ENCODE data around the gene ALOX12B. TPM values are rescaled to one million over a fixed set of nuclear protein-coding genes. Genes with fewer than 3 reads are reported as not detected.

Gene ALOX12B
- polyA plus RNA-seq, 2 of the 4 experiments (the other 2 are of a cell fraction) = 0.63 to 1.0 TPM

- no peak for TF ChIP-seq EHMT2 (IDR thresholded peaks at IDR 0.05; ENCODE audit: low read depth)
- no peak for TF ChIP-seq PHF8 (IDR thresholded peaks at IDR 0.05; ENCODE audit: borderline replicate concordance, low read depth)
- TF ChIP-seq, protein P1, sequence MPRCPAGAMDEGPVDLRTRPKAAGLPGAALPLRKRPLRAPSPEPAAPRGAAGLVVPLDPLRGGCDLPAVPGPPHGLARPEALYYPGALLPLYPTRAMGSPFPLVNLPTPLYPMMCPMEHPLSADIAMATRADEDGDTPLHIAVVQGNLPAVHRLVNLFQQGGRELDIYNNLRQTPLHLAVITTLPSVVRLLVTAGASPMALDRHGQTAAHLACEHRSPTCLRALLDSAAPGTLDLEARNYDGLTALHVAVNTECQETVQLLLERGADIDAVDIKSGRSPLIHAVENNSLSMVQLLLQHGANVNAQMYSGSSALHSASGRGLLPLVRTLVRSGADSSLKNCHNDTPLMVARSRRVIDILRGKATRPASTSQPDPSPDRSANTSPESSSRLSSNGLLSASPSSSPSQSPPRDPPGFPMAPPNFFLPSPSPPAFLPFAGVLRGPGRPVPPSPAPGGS (IDR thresholded peaks at IDR 0.05) = no peak
- TF ChIP-seq, protein P2, sequence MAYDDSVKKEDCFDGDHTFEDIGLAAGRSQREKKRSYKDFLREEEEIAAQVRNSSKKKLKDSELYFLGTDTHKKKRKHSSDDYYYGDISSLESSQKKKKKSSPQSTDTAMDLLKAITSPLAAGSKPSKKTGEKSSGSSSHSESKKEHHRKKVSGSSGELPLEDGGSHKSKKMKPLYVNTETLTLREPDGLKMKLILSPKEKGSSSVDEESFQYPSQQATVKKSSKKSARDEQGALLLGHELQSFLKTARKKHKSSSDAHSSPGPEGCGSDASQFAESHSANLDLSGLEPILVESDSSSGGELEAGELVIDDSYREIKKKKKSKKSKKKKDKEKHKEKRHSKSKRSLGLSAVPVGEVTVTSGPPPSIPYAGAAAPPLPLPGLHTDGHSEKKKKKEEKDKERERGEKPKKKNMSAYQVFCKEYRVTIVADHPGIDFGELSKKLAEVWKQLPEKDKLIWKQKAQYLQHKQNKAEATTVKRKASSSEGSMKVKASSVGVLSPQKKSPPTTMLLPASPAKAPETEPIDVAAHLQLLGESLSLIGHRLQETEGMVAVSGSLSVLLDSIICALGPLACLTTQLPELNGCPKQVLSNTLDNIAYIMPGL (CRISPR knock-in tag; IDR thresholded peaks at IDR 0.05; ENCODE audit: borderline replicate concordance) = no peak
- TF ChIP-seq, protein P3, sequence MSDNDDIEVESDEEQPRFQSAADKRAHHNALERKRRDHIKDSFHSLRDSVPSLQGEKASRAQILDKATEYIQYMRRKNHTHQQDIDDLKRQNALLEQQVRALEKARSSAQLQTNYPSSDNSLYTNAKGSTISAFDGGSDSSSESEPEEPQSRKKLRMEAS (IDR thresholded peaks at IDR 0.05) = no peak
- no peak for TF ChIP-seq CTCF (IDR thresholded peaks at IDR 0.05)
- TF ChIP-seq FOSL2 (IDR thresholded peaks at IDR 0.05) = no peak
- TF ChIP-seq FOSL2 (CRISPR knock-in tag; IDR thresholded peaks at IDR 0.05) = no peak
- no peak for TF ChIP-seq RAD21 (conservative IDR thresholded peaks at IDR 0.05 in 1 of 2, IDR thresholded peaks at IDR 0.05 in 1 of 2)
- no peak for TF ChIP-seq ZC3H11A (IDR thresholded peaks at IDR 0.05)
- TF ChIP-seq RARB (CRISPR knock-in tag; IDR thresholded peaks at IDR 0.05) = no peak
- H3K4me2 ChIP-seq = no peak overlapping the region
- ChIA-PET CTCF (interaction anchor here (0.7 to 27.4 kb wide), 10 partner anchors 9 to 246 kb away, joined by 3 to 1490 read pairs (median 6); partner anchors contain the start of genes ALOX12B and ALOXE3), POLR2A (no interaction called here)
- no peak overlapping the region for H3K4me3 ChIP-seq
- H3K9me3 ChIP-seq = no peaks in the 10 kb centered on the region
- FAIRE-seq (no peak), DNase-seq (ENCODE audit: low read depth in 1 of 2, low spot score in 1 of 2) (no peak), ATAC-seq (no peak)
- H3K27ac ChIP-seq = no peak overlapping the region
- peaks cover 13% of the 10 kb centered on the region for H3K4me1 ChIP-seq
- 47% methylated on average over 9 of the region's 9 CpGs for WGBS (ENCODE audit: missing lambda C conversion rate)
Observed at GRCh38 chr17:8068736-8069586, 18.6 kb downstream of the ALOX12B start.

- WGBS (ENCODE audit: missing lambda C conversion rate) = 72% methylated on average over 4 of the region's 4 CpGs
- DNase-seq (ENCODE audit: low read depth in 1 of 2, low spot score in 1 of 2) = no peak
- ChIA-PET CTCF (interaction anchor here (4.5 to 27.4 kb wide), 4 partner anchors 8 to 41 kb away, joined by 54 to 1490 read pairs (median 563); partner anchors contain the start of genes ALOX12B and ALOXE3), POLR2A (no interaction called here)
- no peak for TF ChIP-seq CEBPB (IDR thresholded peaks at IDR 0.05)
- no peak for TF ChIP-seq TFCP2L1 (CRISPR knock-in tag; IDR thresholded peaks at IDR 0.05)
- TF ChIP-seq ZSCAN20 (CRISPR knock-in tag; IDR thresholded peaks at IDR 0.05) = no peak
- TF ChIP-seq HES2 (IDR thresholded peaks at IDR 0.05) = no peak
- no peak for TF ChIP-seq POLR2A (IDR thresholded peaks at IDR 0.05; ENCODE audit: low read length)
- no peak for TF ChIP-seq EHF (CRISPR knock-in tag; IDR thresholded peaks at IDR 0.05)
- TF ChIP-seq GATA3 (IDR thresholded peaks at IDR 0.05; ENCODE audit: borderline replicate concordance) = no peak
- no peak for ATAC-seq
- no peak for FAIRE-seq
- Histone ChIP-seq H3K9me3 (no peaks in the 10 kb centered on the region), H3K4me3 (no peak overlapping the region), H3K27ac (no peak overlapping the region), H3K4me2 (no peak overlapping the region), H3K4me1 (peaks cover 5% of the 10 kb centered on the region; the same call in 1 of the 3 replicates)
Observed at GRCh38 chr17:8067806-8068205, 19.7 kb downstream of the ALOX12B start.
